ENCODE data around the gene TMEM200B.
"Not testable (repeated sequence)": the region's sequence is repeated elsewhere in the genome, so short reads cannot be mapped to it uniquely, and the experiment has no call there.

- not testable (repeated sequence) for TF ChIP-seq EZH2 (IDR thresholded peaks at IDR 0.05; ENCODE audit: low read length, unreplicated experiment); CTCF (conservative IDR thresholded peaks at IDR 0.05; ENCODE audit: low read depth, low read length)
Measured at GRCh38 chr1:29092704-29093103, 31.0 kb downstream of the TMEM200B start.
